GM19193 (cell line): ENCODE data around the gene AGA.

Source experiments
- POLR2A ChIP-seq: IDR thresholded peaks from 4 replicates; pipeline ENCODE4 v1.6.1; 2011; ENCODE audit not compliant: insufficient read depth, insufficient read length; ENCODE audit errors: extremely low read depth

The AGA gene

DNA sequence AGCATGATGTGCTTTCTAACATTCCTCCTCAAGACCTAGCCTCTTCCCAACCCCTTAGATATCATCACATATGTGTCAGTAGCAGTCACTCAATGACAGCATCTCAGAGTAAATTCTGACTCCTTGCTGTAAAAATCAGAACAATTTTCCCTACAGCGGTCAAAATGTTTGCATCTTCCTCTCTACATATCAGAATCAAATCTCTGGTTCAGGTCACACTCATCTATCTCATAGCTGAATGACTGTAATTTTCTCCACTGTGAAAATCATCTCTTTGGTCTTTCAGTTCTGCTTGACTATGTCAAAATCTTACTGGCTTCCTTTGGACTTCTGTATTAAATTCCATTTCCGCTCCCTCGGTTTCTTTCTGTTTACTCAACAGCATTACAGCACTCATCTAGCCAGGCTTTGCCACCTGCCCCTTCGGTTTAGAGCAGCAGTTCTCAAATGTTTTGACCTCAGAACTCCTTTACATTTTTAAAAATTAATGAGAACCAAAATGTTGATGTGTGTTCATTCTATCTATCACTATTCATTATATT is 57.3 kb downstream of the AGA start:
- TF ChIP-seq POLR2A = no peak

DNA sequence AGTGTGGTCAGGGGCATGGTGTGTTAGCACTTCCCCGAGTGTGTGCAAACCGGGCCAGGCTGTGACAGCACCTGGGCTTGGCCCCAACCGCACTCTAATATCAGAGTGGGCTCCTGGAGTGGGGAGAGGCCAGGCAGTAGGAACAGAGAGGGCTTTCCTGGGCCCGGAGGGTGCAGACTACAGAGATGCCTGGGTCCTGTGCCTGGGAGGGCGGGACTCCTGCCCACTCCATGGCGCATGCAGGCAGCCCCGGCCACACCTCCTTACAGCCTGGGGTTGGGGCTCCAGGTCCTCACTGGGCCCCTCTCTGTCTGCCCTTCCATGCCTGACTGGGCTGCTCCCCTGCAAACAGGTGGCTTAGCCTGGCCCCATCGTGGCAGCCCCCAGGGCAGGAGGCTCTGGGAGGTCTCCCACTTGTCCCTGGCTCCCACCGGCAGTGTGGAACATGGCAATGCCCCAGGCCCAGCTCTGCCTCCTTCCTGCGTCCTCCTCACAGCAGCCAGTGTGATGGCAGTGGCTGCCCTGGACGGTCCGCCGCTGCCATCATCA is 60.4 kb downstream of the AGA start:
- TF ChIP-seq POLR2A = no peak
